Mesendoderm (in vitro differentiated cells): ENCODE measurements around the gene TMEFF1.

ENCODE experiments used
- DNase-seq: peaks from one replicate; pipeline ENCODE4 v3.0.0; 2013
- H2AK5ac ChIP-seq: 2 replicates; pipeline ENCODE4 v1.6.1; 2013; ENCODE audit warnings: low read length, inconsistent platforms
- H2BK120ac ChIP-seq: 2 replicates; pipeline ENCODE4 v1.6.1; 2013; ENCODE audit warnings: low read depth, mild to moderate bottlenecking, low read length, moderate library complexity, mixed read lengths
- H2BK15ac ChIP-seq: replicated peaks from 2 replicates; pipeline ENCODE4 v1.6.1; 2013; ENCODE audit warnings: low read depth, mild to moderate bottlenecking, moderate library complexity
- H2BK5ac ChIP-seq: 2 replicates; pipeline ENCODE4 v1.6.1; 2013; ENCODE audit warnings: low read length, inconsistent platforms
- H3K18ac ChIP-seq: 2 replicates; pipeline ENCODE4 v1.6.1; 2013; ENCODE audit warnings: mild to moderate bottlenecking, low read length, mixed read lengths
- H3K23ac ChIP-seq: one replicate; pipeline ENCODE4 v1.6.1; 2013; ENCODE audit warnings: low read length
- H3K27ac ChIP-seq: 2 replicates; pipeline ENCODE4 v1.5.1; 2013; ENCODE audit warnings: low read depth, mild to moderate bottlenecking, inconsistent platforms, low read length, moderate library complexity
- H3K27me3 ChIP-seq: 2 replicates; pipeline ENCODE4 v1.6.1; 2013; ENCODE audit warnings: low read length, control low read depth, mild to moderate bottlenecking, inconsistent platforms; ENCODE audit not compliant: insufficient read depth, poor library complexity
- H3K36me3 ChIP-seq: 2 replicates; pipeline ENCODE4 v1.6.1; 2013; ENCODE audit warnings: low read length, inconsistent platforms; ENCODE audit not compliant: control insufficient read depth, insufficient read depth
- H3K4ac ChIP-seq: one replicate; pipeline ENCODE4 v1.6.1; 2013; ENCODE audit warnings: low read depth, mild to moderate bottlenecking, low read length, moderate library complexity
- H3K4me1 ChIP-seq: 2 replicates; pipeline ENCODE4 v1.6.1; 2013; ENCODE audit warnings: low read depth, low read length, inconsistent platforms; ENCODE audit not compliant: control insufficient read depth
- H3K4me2 ChIP-seq: 2 replicates; pipeline ENCODE4 v1.6.1; 2013; ENCODE audit warnings: low read length
- H3K4me3 ChIP-seq: 2 replicates; pipeline ENCODE4 v1.5.1; 2013; ENCODE audit warnings: mild to moderate bottlenecking, low read length
- H3K56ac ChIP-seq: one replicate; pipeline ENCODE4 v1.6.1; 2013; ENCODE audit warnings: low read length
- H3K79me1 ChIP-seq: 2 replicates; pipeline ENCODE4 v1.6.1; 2013; ENCODE audit warnings: low read length, inconsistent platforms
- H3K79me2 ChIP-seq: 2 replicates; pipeline ENCODE4 v1.6.1; 2013; ENCODE audit warnings: mild to moderate bottlenecking, low read length; ENCODE audit not compliant: control insufficient read depth, insufficient read depth
- H3K9ac ChIP-seq: 2 replicates; pipeline ENCODE4 v1.6.1; 2013; ENCODE audit warnings: low read length, inconsistent platforms
- H4K5ac ChIP-seq: one replicate; pipeline ENCODE4 v1.6.1; 2013; ENCODE audit warnings: low read length
- H4K8ac ChIP-seq: one replicate; pipeline ENCODE4 v1.6.1; 2013; ENCODE audit warnings: low read depth, mild to moderate bottlenecking, control low read depth, low read length, moderate library complexity
- WGBS: extraction: QIAGEN DNeasy Blood & Tissue Kit; methylation state at CpG from one replicate; pipeline ENCODE4 v1.1.7; 2013; ENCODE audit warnings: low lambda C conversion rate, missing lambda C conversion rate; ENCODE audit not compliant: insufficient coverage; ENCODE audit errors: extremely low coverage; 5-methylcytosine and 5-hydroxymethylcytosine counted together

Gene TMEFF1

GRCh38 chr9:100466829-100467221 is 6.1 kb upstream of the TMEFF1 start:
- Histone ChIP-seq H3K56ac (no peak overlapping the region), H3K4me2 (no peak overlapping the region), H4K5ac (no peak overlapping the region), H3K9ac (no peak overlapping the region), H2BK15ac (no peak overlapping the region), H3K79me1 (no peaks in the 10 kb centered on the region), H3K4ac (no peak overlapping the region), H2BK5ac (no peak overlapping the region), H3K79me2 (no peaks in the 10 kb centered on the region), H4K8ac (no peak overlapping the region), H3K36me3 (no peaks in the 10 kb centered on the region), H3K23ac (no peak overlapping the region), H2AK5ac (no peak overlapping the region), H3K27ac (no peak overlapping the region), H3K18ac (no peak overlapping the region), H3K27me3 (no peaks in the 10 kb centered on the region), H2BK120ac (no peak overlapping the region), H3K4me1 (peaks cover 6% of the 10 kb centered on the region), H3K4me3 (no peak overlapping the region)
- no CpG with 5 or more reads among the region's 1 CpG for WGBS
- no peak for DNase-seq

GRCh38 chr9:100468041-100468440 is 4.9 kb upstream of the TMEFF1 start:
- Histone ChIP-seq H2AK5ac (no peak overlapping the region), H3K4me2 (no peak overlapping the region), H3K27ac (no peak overlapping the region), H3K79me1 (no peaks in the 10 kb centered on the region), H3K36me3 (no peaks in the 10 kb centered on the region), H3K4me1 (peaks cover 4% of the 10 kb centered on the region), H3K27me3 (no peaks in the 10 kb centered on the region), H3K18ac (no peak overlapping the region), H4K8ac (no peak overlapping the region), H3K79me2 (no peaks in the 10 kb centered on the region), H4K5ac (no peak overlapping the region), H3K56ac (no peak overlapping the region), H3K23ac (no peak overlapping the region), H3K9ac (no peak overlapping the region), H3K4me3 (no peak overlapping the region), H2BK5ac (no peak overlapping the region), H2BK120ac (no peak overlapping the region), H2BK15ac (no peak overlapping the region), H3K4ac (no peak overlapping the region)
- WGBS = no CpG with 5 or more reads among the region's 6 CpGs
- no peak for DNase-seq

- WGBS = no CpG with 5 or more reads among the region's 3 CpGs
- H3K27ac ChIP-seq = no peak overlapping the region
Observed at GRCh38 chr9:100472268-100472667, 681 bp upstream of the TMEFF1 start.

GRCh38 chr9:100473276-100474081 is 530 bp downstream of the TMEFF1 start:
- peak overlapping the region; percentile 90 for H3K4ac ChIP-seq
- peaks cover 4% of the 10 kb centered on the region for H3K79me1 ChIP-seq
- H2AK5ac ChIP-seq = no peak overlapping the region
- peak; percentile 74 for DNase-seq
- H3K27ac ChIP-seq = peak overlapping the region; percentile 59
- H2BK5ac ChIP-seq = peak overlapping the region; percentile 69
- no peak overlapping the region for H4K5ac ChIP-seq
- H3K79me2 ChIP-seq = peaks cover 41% of the 10 kb centered on the region
- H3K9ac ChIP-seq = peak overlapping the region; percentile 94
- no peaks in the 10 kb centered on the region for H3K27me3 ChIP-seq
- H3K56ac ChIP-seq = peak overlapping the region; percentile 91
- H3K4me3 ChIP-seq = peak overlapping the region; percentile 62
- no peaks in the 10 kb centered on the region for H3K36me3 ChIP-seq
- peak overlapping the region; percentile 85 for H3K23ac ChIP-seq
- H2BK15ac ChIP-seq = no peak overlapping the region
- no peak overlapping the region for H4K8ac ChIP-seq
- H2BK120ac ChIP-seq = peak overlapping the region; percentile 48
- peak overlapping the region; percentile 29 for H3K4me2 ChIP-seq
- H3K4me1 ChIP-seq = peaks cover 4% of the 10 kb centered on the region
- H3K18ac ChIP-seq = peak overlapping the region; percentile 57
- no CpG with 5 or more reads among the region's 108 CpGs for WGBS

More at GRCh38 chr9:100472268-100472667, 681 bp upstream of the TMEFF1 start:
- Histone ChIP-seq H3K4me3 (no peak overlapping the region), H3K18ac (no peak overlapping the region), H3K27me3 (no peaks in the 10 kb centered on the region), H3K79me1 (peaks cover 2% of the 10 kb centered on the region), H3K79me2 (peaks cover 33% of the 10 kb centered on the region), H3K56ac (peak overlapping the region; percentile 49), H4K8ac (no peak overlapping the region), H2BK15ac (no peak overlapping the region), H3K4me2 (no peak overlapping the region), H3K9ac (peak overlapping the region; percentile 33), H2BK5ac (no peak overlapping the region), H2BK120ac (no peak overlapping the region), H4K5ac (no peak overlapping the region), H3K23ac (no peak overlapping the region), H3K36me3 (no peaks in the 10 kb centered on the region), H3K4ac (no peak overlapping the region), H2AK5ac (no peak overlapping the region), H3K4me1 (peaks cover 4% of the 10 kb centered on the region)
- DNase-seq = no peak

GRCh38 chr9:100474082-100474923 is 1.4 kb downstream of the TMEFF1 start:
- Histone ChIP-seq H3K4me1 (peaks cover 2% of the 10 kb centered on the region), H2AK5ac (no peak overlapping the region), H3K27me3 (no peaks in the 10 kb centered on the region), H3K4me2 (peak overlapping the region; percentile 96), H4K5ac (no peak overlapping the region), H3K4ac (peak overlapping the region; percentile 90), H3K18ac (peak overlapping the region; percentile 57), H3K4me3 (peak overlapping the region; percentile 62), H3K79me2 (peaks cover 48% of the 10 kb centered on the region), H3K23ac (peak overlapping the region; percentile 50), H2BK120ac (no peak overlapping the region), H3K27ac (peak overlapping the region; percentile 59), H3K9ac (peak overlapping the region; percentile 94), H2BK5ac (no peak overlapping the region), H3K36me3 (no peaks in the 10 kb centered on the region), H4K8ac (no peak overlapping the region), H3K56ac (peak overlapping the region; percentile 91), H3K79me1 (peaks cover 4% of the 10 kb centered on the region), H2BK15ac (no peak overlapping the region)
- no CpG with 5 or more reads among the region's 26 CpGs for WGBS
- DNase-seq = peak; percentile 42
